Vagina (tissue), 2 donors: ENCODE data around the gene CCDC197. TPM values are rescaled to one million over a fixed set of nuclear protein-coding genes. Genes with fewer than 3 reads are reported as not detected.

Experiments
- DNase-seq, 2 donors: peaks; one replicate each; pipeline ENCODE4 v3.0.0-alpha.2; 2017; ENCODE audit errors: extremely low spot score in 2 of 2
- H3K27ac ChIP-seq: fragments of 200-600 bp; sonication (generic); one replicate; pipeline ENCODE4 v1.5.1; 2019
- H3K27me3 ChIP-seq: fragments of 200-600 bp; sonication (generic); one replicate; pipeline ENCODE4 v1.5.1; 2019
- H3K36me3 ChIP-seq, 2 donors: fragments of 200-600 bp; sonication (generic); one replicate each; pipeline ENCODE4 v1.5.1; 2017 to 2019
- H3K4me1 ChIP-seq: fragments of 200-600 bp; sonication (generic); one replicate; pipeline ENCODE4 v1.5.1; 2019
- H3K4me3 ChIP-seq, 2 donors: fragments of 200-600 bp; sonication (generic); 1 replicate in 1 of 2; 2 replicates in 1 of 2; pipeline ENCODE4 v1.5.1; 2016 to 2019
- H3K9me3 ChIP-seq: fragments of 200-600 bp; sonication (generic); one replicate; pipeline ENCODE4 v1.5.1; 2019
- CTCF ChIP-seq, 3 experiments: fragments of 450-650 bp in 2 of 3; fragments of 200-600 bp in 1 of 3; sonication (generic) in 1 of 3; IDR thresholded peaks; one replicate each; pipeline ENCODE4 v1.5.1; 2017 to 2019; ENCODE audit warnings: antibody characterized with exemption in 3 of 3, mild to moderate bottlenecking in 2 of 3, moderate library complexity in 2 of 3
- POLR2A ChIP-seq, 2 donors: fragments of 450-650 bp; IDR thresholded peaks; one replicate each; pipeline ENCODE4 v1.6.1; 2017; ENCODE audit warnings: antibody characterized with exemption in 2 of 2, mild to moderate bottlenecking in 2 of 2, moderate library complexity in 2 of 2
- POLR2AphosphoS5 ChIP-seq, 2 donors: sonication (generic); formaldehyde crosslinking; IDR thresholded peaks; one replicate each; pipeline ENCODE4 v1.9.0; 2017; ENCODE audit warnings: antibody characterized with exemption in 2 of 2, mild to moderate bottlenecking in 2 of 2, low read depth in 1 of 2; ENCODE audit not compliant: insufficient read depth in 1 of 2
- intact Hi-C: fragments of 100-400 bp; cut with DNase I; formaldehyde crosslinking; loops from one replicate; pipeline ENCODE4 v1.15.1; 2023
- total RNA-seq: library from RNA; depleted of rRNA; stranded (reverse); fragments of >200 nt; gene quantifications from one replicate; pipeline ENCODE4 v1.2.3, GENCODE V29; 2016

CCDC197 gene
- total RNA-seq, 1 donor from 2014 or later = not detected

DNA sequence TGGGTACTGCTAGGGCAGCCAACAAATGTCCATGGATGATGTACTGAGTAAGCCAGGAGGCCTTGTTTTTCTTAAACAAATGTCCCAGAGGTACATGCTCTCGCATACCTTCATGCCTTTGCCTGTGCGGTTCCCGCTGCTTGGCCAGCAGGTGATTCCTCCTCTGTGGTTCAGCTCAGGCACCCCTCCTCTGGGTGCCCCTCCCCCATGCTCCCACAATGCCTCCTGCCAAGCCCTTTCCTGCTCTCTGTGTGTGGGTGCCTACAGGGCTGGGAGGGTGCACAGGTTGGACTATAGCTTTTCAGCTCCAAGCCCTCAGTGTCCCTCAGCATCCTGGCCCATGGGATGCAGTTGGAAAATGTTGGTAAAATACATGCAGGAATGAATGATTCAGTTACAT, 44.3 kb upstream of the CCDC197 start:
- H3K27me3 ChIP-seq = no peaks in the 10 kb centered on the region
- no peaks in the 10 kb centered on the region for H3K36me3 ChIP-seq
- intact Hi-C loops = no loop called here
- H3K4me3 ChIP-seq = no peak overlapping the region
- TF ChIP-seq CTCF (IDR thresholded peaks at IDR 0.05) (no peak), POLR2AphosphoS5 (IDR thresholded peaks at IDR 0.05; ENCODE audit: insufficient read depth in 1 of 2, low read depth in 1 of 2) (no peak), POLR2A (IDR thresholded peaks at IDR 0.05) (no peak)
- no peak overlapping the region for H3K27ac ChIP-seq
- no peaks in the 10 kb centered on the region for H3K4me1 ChIP-seq
- H3K9me3 ChIP-seq = no peaks in the 10 kb centered on the region
- no peak for DNase-seq

- DNase-seq = no peak
- no peaks in the 10 kb centered on the region for H3K4me1 ChIP-seq
- no peak for TF ChIP-seq POLR2A (IDR thresholded peaks at IDR 0.05)
- no peak for TF ChIP-seq CTCF (IDR thresholded peaks at IDR 0.05)
- no peak for TF ChIP-seq POLR2AphosphoS5 (IDR thresholded peaks at IDR 0.05; ENCODE audit: insufficient read depth in 1 of 2, low read depth in 1 of 2)
- H3K27ac ChIP-seq = no peak overlapping the region
- intact Hi-C loops = no loop called here
- no peaks in the 10 kb centered on the region for H3K36me3 ChIP-seq
- H3K4me3 ChIP-seq = no peak overlapping the region
- H3K27me3 ChIP-seq = no peaks in the 10 kb centered on the region
- H3K9me3 ChIP-seq = no peaks in the 10 kb centered on the region
These were observed 43.8 kb upstream of the CCDC197 start for GRCh38 chr14:93953263-93953662.

GRCh38 chr14:93953739-93954515, 43.2 kb upstream of the CCDC197 start:
- H3K4me3 ChIP-seq = no peak overlapping the region
- DNase-seq = no peak
- H3K27me3 ChIP-seq = no peaks in the 10 kb centered on the region
- H3K9me3 ChIP-seq = no peaks in the 10 kb centered on the region
- H3K4me1 ChIP-seq = peaks cover 5% of the 10 kb centered on the region
- no peaks in the 10 kb centered on the region for H3K36me3 ChIP-seq
- intact Hi-C loops = no loop called here
- no peak overlapping the region for H3K27ac ChIP-seq
- TF ChIP-seq CTCF (IDR thresholded peaks at IDR 0.05) (no peak), POLR2AphosphoS5 (IDR thresholded peaks at IDR 0.05; ENCODE audit: insufficient read depth in 1 of 2, low read depth in 1 of 2) (no peak), POLR2A (IDR thresholded peaks at IDR 0.05) (no peak)

GRCh38 chr14:93954516-93954830, 42.6 kb upstream of the CCDC197 start:
- no peak overlapping the region for H3K27ac ChIP-seq
- TF ChIP-seq POLR2AphosphoS5 (IDR thresholded peaks at IDR 0.05; ENCODE audit: insufficient read depth in 1 of 2, low read depth in 1 of 2) (no peak), CTCF (IDR thresholded peaks at IDR 0.05) (no peak), POLR2A (IDR thresholded peaks at IDR 0.05) (no peak)
- no peaks in the 10 kb centered on the region for H3K36me3 ChIP-seq
- no peaks in the 10 kb centered on the region for H3K9me3 ChIP-seq
- intact Hi-C loops = no loop called here
- H3K4me1 ChIP-seq = peaks cover 10% of the 10 kb centered on the region
- no peak for DNase-seq
- no peaks in the 10 kb centered on the region for H3K27me3 ChIP-seq
- H3K4me3 ChIP-seq = no peak overlapping the region
